Loucy (cell line): ENCODE results near the gene IL36A.

ENCODE experiments used
- EZH2phosphoT487 ChIP-seq: fragments of 200-600 bp; IDR thresholded peaks from 2 replicates; pipeline ENCODE4 v1.6.1; 2018; ENCODE audit warnings: antibody characterized with exemption, mild to moderate bottlenecking, moderate library complexity, borderline replicate concordance
- TF ChIP-seq, protein P1 (sequence below): fragments of 200-600 bp; sonication (generic); conservative IDR thresholded peaks from 2 replicates; pipeline ENCODE4 v1.5.1; 2014; ENCODE audit warnings: mild to moderate bottlenecking, antibody characterized with exemption, low read length

DNA sequence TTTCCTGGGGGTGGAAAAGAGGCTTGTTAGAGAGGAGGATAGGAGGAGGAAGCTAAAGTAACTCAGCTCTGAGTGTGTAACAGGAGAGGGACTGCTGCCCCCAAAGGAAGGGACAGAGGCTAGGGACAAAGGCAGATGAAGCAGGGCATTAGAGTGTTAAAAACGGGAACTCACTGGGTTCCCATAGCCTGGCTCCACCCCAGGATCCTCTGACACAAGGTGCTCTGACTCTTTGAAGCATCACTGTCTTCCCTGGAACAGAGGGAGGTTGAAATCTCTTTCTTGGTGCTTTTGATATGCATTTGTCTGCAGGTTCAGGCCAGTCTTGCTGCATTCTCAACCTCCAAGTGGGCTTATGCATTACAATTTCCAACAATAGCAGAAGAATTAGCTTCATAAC is 22.9 kb downstream of the IL36A start:
- TF ChIP-seq, protein P1, sequence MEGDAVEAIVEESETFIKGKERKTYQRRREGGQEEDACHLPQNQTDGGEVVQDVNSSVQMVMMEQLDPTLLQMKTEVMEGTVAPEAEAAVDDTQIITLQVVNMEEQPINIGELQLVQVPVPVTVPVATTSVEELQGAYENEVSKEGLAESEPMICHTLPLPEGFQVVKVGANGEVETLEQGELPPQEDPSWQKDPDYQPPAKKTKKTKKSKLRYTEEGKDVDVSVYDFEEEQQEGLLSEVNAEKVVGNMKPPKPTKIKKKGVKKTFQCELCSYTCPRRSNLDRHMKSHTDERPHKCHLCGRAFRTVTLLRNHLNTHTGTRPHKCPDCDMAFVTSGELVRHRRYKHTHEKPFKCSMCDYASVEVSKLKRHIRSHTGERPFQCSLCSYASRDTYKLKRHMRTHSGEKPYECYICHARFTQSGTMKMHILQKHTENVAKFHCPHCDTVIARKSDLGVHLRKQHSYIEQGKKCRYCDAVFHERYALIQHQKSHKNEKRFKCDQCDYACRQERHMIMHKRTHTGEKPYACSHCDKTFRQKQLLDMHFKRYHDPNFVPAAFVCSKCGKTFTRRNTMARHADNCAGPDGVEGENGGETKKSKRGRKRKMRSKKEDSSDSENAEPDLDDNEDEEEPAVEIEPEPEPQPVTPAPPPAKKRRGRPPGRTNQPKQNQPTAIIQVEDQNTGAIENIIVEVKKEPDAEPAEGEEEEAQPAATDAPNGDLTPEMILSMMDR: no peak
- no peak for TF ChIP-seq EZH2phosphoT487
